HTERT RPE-1 (cell line): ENCODE results near the gene SUPT3H.

ENCODE experiments used
- in situ Hi-C: fragments of 300-500 bp; cut with MboI; formaldehyde crosslinking; loops from 4 replicates; pipeline ENCODE4 v1.14.3; 2020; ENCODE audit warnings: low sequenced_read_pairs

Gene SUPT3H

GRCh38 chr6:44966449-44967092 lies 411.2 kb downstream of the SUPT3H start:
- in situ Hi-C loops = no loop called here

- in situ Hi-C loops = no loop called here
These were observed 412.0 kb downstream of the SUPT3H start for GRCh38 chr6:44965708-44966107.

- in situ Hi-C loops = no loop called here
These were observed 416.8 kb downstream of the SUPT3H start for GRCh38 chr6:44960898-44961297.

GRCh38 chr6:44959651-44960050 lies 418.1 kb downstream of the SUPT3H start:
- in situ Hi-C loops = no loop called here

GRCh38 chr6:44957156-44957555 lies 420.6 kb downstream of the SUPT3H start:
- in situ Hi-C loops = no loop called here

DNA sequence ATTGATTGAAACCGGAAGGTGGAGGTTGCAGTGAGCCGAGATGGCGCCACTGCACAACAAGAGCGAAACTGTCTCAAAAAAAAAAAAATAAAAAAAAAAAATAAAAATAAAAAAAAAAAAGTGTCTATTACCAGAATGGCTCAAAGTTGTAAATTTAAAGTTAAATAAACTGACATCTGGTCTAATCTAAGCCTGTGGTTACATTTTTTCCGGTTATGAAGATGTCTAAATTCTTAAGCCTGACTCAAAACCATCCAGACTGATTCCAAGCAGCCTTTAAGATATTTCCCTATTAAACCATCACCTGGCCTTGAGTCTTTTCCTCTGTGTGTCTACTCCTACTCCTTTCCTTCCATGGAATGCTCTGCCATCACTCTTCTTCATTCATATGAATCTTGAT lies 421.3 kb downstream of the SUPT3H start:
- in situ Hi-C loops = no loop called here

- in situ Hi-C loops = no loop called here
These were observed 422.6 kb downstream of the SUPT3H start for GRCh38 chr6:44955145-44955544.

DNA sequence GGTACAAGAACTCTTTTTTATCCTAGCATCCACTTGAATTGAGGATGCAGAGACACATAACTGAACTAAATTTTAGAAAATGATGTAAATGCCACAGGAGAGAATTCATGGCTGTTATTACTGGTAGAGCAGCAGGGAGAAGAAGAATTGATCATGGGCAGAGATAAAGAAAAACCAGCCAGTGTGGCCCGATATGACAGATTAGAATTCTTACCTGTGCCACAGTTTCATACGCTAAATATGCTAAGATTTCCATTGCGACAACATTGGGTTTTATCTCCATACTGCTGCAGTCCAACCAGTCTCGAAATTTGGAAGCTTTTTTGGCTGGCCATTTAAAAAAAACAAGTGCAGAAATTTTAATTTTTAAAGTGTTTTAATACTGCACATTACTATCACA lies 423.5 kb downstream of the SUPT3H start:
- in situ Hi-C loops = no loop called here

DNA sequence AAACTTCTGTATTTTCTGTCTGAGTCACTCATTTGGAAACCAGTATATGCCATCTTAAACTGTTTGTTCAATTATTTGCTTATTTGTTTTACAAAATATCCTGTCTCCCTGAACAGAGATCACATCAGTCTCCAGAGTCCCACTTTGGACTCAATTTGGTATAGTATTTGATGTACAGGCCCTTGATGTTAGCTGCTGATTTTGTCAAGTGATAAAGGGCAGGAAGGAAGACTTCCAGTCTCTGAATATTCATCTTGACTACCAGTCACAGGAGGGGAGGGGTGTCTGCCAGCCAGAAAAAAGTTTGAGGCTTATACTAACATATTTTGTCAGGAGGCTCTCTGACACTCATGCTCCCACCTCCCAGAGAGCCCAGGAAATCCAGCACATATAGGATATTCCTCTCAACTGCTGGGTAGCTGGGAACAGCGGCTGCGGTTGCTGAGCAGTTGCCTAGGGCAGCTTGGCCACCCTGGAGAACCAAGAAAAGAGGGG lies 426.4 kb downstream of the SUPT3H start:
- in situ Hi-C loops = no loop called here

DNA sequence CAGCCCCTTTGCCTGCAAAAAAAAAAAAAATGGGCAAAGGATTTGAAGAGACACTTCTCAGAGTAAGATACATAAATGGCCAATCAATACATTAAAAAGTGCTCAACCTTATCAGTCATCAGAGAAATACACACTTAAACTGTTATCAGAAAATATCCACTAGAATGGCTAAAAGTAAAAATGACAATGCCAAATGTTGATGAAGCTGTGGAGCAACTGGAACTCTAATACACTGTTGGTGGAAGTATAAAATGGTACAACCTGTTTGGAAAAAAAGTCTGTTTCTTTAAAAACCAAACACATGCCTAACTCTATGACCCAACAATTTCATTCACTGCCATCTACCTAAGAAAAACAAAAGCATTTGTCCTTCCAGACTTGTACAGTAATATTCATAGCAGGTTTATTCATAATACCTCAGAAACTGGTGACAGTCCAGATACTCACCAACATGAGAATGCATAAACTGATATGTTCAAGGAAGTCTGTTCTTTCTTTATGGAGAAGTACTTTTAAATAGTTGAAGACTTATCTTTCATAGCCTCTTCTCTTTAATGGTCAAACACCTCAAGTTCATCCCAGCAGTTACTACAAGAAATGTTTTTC lies 428.0 kb downstream of the SUPT3H start:
- in situ Hi-C loops = no loop called here

- in situ Hi-C loops = no loop called here
These were observed 434.2 kb downstream of the SUPT3H start for GRCh38 chr6:44943541-44943940.

DNA sequence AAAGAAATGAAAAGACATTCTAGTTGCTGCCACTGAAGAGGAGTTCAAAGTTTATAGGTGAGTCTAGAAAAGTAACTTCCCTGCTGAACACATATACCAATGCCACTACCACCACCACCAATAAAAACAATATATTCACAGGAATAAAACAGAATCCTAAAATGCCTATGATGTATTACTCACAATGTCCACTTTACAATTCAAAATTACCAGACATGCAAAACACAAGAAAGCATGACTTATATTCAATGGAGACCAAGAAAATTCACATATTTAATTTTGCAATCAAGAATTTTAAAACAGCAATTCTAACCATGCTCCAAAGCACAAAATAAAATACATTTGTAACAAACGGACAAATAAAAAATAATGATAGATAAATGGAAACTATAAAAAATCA lies 434.9 kb downstream of the SUPT3H start:
- in situ Hi-C loops = no loop called here

- in situ Hi-C loops = no loop called here
These were observed 435.5 kb downstream of the SUPT3H start for GRCh38 chr6:44942201-44942600.

GRCh38 chr6:44940367-44940766 lies 437.4 kb downstream of the SUPT3H start:
- in situ Hi-C loops = no loop called here

DNA sequence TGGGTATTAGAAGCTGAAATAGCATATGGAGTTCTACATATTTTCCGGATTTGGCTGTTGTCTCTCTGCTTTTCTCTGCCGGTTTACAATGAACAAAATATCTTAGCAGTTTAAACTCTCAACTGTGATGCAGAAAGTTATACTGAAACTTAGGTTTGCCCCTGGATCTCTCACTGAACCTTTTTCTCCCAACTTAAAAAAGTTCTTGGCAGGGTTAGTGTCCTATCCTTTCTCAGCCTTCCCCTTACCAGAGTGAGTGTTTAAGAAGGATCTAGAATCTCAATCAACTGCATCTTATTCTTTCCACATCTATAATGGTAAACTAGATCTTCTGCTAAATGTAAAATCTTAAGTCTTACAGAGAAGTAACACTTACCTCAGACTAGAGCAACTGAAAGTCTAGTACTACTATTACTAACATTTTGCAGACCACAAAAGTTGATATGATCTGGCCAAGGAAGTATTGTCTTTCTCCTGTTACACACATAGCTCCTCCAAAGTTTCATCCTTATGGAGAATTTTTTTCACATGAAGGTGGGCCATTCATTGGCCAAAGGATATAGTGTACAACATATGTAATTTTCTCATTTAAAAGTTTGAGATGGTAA lies 441.9 kb downstream of the SUPT3H start:
- in situ Hi-C loops = no loop called here

DNA sequence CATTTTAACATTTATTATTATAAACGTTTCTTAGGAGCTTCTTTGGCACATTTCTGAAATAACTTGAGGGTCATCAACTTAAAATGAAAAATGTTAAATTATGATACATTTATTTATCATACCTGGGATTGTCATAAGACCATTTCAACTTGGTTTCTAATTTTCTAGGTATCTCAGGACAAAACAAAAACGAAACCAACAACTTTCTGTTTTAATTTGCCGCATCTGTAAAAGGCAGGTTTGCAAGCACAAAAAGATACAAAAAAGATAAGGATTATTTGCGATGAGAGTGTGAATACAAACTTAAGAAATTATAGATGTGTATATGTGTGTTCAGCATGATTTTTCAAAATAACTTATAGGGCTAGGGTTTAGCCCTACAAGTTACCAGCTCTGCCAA lies 444.6 kb downstream of the SUPT3H start:
- in situ Hi-C loops = no loop called here

GRCh38 chr6:44932651-44933091 lies 445.1 kb downstream of the SUPT3H start:
- in situ Hi-C loops = no loop called here

DNA sequence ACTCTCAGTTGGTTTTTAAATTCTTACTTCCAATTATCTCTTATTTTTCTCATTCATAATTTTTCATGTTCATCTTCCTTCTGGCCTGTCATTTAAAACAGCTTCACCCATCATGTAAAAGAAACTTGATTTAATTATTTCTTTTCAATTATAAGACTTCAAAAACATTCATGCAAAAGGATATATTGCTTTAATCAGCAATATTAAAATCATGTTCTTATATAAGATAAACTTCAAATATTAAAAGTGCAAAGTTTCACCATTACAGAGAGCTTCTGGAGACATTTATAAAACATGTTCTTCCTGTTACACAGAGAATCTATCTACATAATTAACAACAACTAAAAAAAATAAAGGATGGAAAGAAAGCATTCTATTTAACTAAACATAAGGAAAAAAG lies 446.3 kb downstream of the SUPT3H start:
- in situ Hi-C loops = no loop called here

GRCh38 chr6:44926556-44926955 lies 451.2 kb downstream of the SUPT3H start:
- in situ Hi-C loops = no loop called here

DNA sequence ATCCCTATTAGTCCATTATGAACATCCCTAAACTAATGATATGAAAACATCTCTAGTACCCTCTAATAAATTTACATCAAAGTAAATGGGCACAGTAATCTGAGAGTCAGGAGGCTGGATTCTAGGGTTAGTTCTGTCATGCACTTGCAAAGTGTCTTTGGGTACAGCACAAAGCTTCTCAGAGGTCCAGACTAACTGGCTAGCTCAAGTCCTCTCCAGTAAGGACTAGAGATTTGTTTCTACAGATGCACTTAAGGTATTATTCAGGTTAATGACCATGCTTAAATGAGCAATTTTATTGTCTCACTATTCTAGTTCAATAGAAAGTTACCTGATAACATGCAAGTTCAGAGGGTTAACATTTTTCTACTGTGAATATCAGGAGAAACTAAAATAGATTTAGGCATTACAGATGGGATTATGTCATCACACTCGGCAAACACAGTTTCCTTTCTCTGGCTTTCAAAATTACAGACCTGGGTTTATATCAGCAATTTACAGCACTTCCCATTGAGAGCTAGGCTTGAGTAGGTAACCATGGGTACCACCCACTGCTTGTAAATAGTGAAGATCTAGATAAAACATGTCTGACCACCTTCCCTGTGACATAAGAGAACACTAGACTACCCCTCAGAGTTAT lies 452.5 kb downstream of the SUPT3H start:
- in situ Hi-C loops = no loop called here

GRCh38 chr6:44923444-44923843 lies 454.3 kb downstream of the SUPT3H start:
- in situ Hi-C loops = no loop called here

DNA sequence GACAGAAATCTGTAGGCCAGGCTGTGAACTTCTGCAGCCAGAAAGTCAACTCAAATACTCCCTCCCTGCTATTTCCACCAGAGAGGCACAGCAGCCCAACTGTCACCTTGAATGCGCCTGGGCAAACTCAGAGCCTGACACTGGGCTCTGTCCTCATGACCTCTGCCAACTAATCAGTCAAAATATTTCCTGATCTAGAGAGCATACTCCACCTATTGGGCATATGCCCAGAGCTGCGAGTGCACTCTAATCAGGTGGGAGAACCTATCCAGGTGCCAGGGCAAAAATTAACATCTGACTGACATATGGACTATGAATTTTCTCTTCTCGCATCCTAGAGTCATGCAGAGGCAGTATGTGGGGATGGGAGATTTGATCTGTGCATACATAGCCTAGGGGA lies 455.9 kb downstream of the SUPT3H start:
- in situ Hi-C loops = no loop called here
